Measurements from ENCODE around the gene GJA1. TPM values are rescaled to one million over a fixed set of nuclear protein-coding genes. Genes with fewer than 3 reads are reported as not detected.

Gene GJA1
- total and polyA plus RNA-seq, 2 of the 8 experiments (the other 6 are each of a cell fraction or from before 2014, with no cell fraction given) = 468 to 795 TPM

DNA sequence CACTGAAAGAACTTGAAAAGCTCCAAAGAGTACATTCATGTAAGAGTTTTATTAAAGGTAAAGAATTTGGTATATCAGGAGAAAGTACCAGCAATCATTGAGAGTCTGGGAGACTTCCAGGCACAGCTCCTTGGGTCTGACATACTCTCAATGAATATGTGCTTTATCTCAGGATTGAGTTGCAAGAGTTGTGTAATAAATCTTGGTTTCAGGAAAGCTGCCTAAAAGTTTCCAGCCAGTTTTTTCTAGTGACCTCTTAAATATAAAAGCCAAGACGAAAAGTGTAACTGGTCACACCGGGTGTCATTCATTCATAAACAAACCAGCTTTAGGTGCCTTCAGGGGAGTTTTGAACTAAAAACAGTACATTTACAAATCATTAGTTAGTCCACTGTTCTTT, 21.6 kb upstream of the GJA1 start:
- Histone ChIP-seq H2AK5ac (ENCODE audit: low read depth, low read length) (no peak overlapping the region), H3K4me1 (replicated peaks in 1 of 4; ENCODE audit: control insufficient read depth in 3 of 4, insufficient read depth in 4 of 4, low read length in 3 of 4) (no peaks in the 10 kb centered on the region), H3K79me2 (ENCODE audit: control insufficient read depth in 1 of 2, insufficient read depth in 2 of 2, low read length in 2 of 2) (no peaks in the 10 kb centered on the region), H2AFZ (ENCODE audit: low read length) (0 out of 2 replicates have a peak overlapping the region, but pooled peaks have one; percentile 10), H3K27me3 (replicated peaks in 1 of 4; ENCODE audit: control insufficient read depth in 3 of 4, extremely low read depth in 1 of 4, insufficient read depth in 3 of 4, low read length in 3 of 4) (no peaks in the 10 kb centered on the region), H2BK120ac (replicated peaks; ENCODE audit: low read depth, low read length) (no peak overlapping the region), H3K9me3 (ENCODE audit: insufficient read depth in 2 of 2, low read depth in 1 of 2, low read length in 1 of 2) (no peaks in the 10 kb centered on the region), H2BK12ac (ENCODE audit: low read depth, low read length) (no peak overlapping the region), H3K18ac (ENCODE audit: extremely low read depth, low read length) (no peak overlapping the region), H2BK15ac (ENCODE audit: low read length) (no peak overlapping the region), H3K4ac (replicated peaks; ENCODE audit: insufficient read length, low read depth, low read length) (no peak overlapping the region), H3K56ac (replicated peaks; ENCODE audit: insufficient read length, low read depth, low read length) (no peak overlapping the region), H3K36me3 (ENCODE audit: control insufficient read depth in 2 of 4, insufficient read depth in 4 of 4, low read length in 3 of 4) (no peaks in the 10 kb centered on the region), H3K23me2 (ENCODE audit: low read depth, low read length) (no peaks in the 10 kb centered on the region), H3K23ac (ENCODE audit: insufficient read length) (no peak overlapping the region), H2BK20ac (ENCODE audit: low read length) (no peak overlapping the region), H4K8ac (ENCODE audit: extremely low read depth, insufficient read depth, low read length) (no peak overlapping the region), H4K5ac (ENCODE audit: insufficient read length, low read depth, low read length) (no peak overlapping the region), H2BK5ac (ENCODE audit: low read depth, low read length) (no peak overlapping the region), H3K4me3 (ENCODE audit: extremely low read depth in 1 of 4, insufficient read depth in 2 of 4, low read depth in 3 of 4, low read length in 4 of 4) (no peak overlapping the region), H3K9ac (replicated peaks in 1 of 4; ENCODE audit: extremely low read depth in 1 of 4, low read depth in 3 of 4, low read length in 3 of 4) (no peak overlapping the region), H4K20me1 (replicated peaks in 1 of 2; ENCODE audit: control insufficient read depth in 1 of 2, insufficient read depth in 2 of 2, low read length in 2 of 2) (no peaks in the 10 kb centered on the region), H3K79me1 (ENCODE audit: low read depth, low read length) (no peaks in the 10 kb centered on the region), H3K4me2 (ENCODE audit: insufficient read depth in 1 of 2, low read depth in 2 of 2, low read length in 2 of 2) (no peak overlapping the region), H3K27ac (ENCODE audit: low read depth, low read length) (no peak overlapping the region), H3K14ac (ENCODE audit: insufficient read length) (no peak overlapping the region), H4K91ac (replicated peaks; ENCODE audit: insufficient read length, low read length) (no peak overlapping the region)
- TF ChIP-seq CREB1 (IDR thresholded peaks at IDR 0.05) = no peak
- TF ChIP-seq KDM5A (IDR thresholded peaks at IDR 0.05; ENCODE audit: low read length) = no peak
- no peak for TF ChIP-seq GABPA (IDR thresholded peaks at IDR 0.05; ENCODE audit: borderline replicate concordance, insufficient read depth, low read length)
- TF ChIP-seq, protein P1, sequence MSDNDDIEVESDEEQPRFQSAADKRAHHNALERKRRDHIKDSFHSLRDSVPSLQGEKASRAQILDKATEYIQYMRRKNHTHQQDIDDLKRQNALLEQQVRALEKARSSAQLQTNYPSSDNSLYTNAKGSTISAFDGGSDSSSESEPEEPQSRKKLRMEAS (IDR thresholded peaks at IDR 0.05) = no peak
- TF ChIP-seq NANOG (IDR thresholded peaks at IDR 0.05; ENCODE audit: insufficient read depth, low read depth, low read length, poor library complexity, severe bottlenecking) = no peak
- TF ChIP-seq POLR2A (IDR thresholded peaks at IDR 0.05; ENCODE audit: control extremely low read depth in 1 of 2, low read depth in 2 of 2, low read length in 2 of 2) = no peak
- FAIRE-seq = no peak
- POLR2A ChIA-PET (ENCODE audit: partially characterized antibody) = interaction anchor here (1.1 kb wide), 1 partner anchor 21 kb away, joined by 3 read pairs; the partner anchor contains the start of gene GJA1
- WGBS, 2 experiments (ENCODE audit: extremely low coverage in 1 of 2, insufficient coverage in 1 of 2, insufficient read length in 1 of 2, insufficient replicate concordance in 2 of 2, low coverage in 1 of 2, low lambda C conversion rate in 2 of 2, missing lambda C conversion rate in 1 of 2) = 80% methylated on average over 2 of the region's 2 CpGs; no CpG with 5 or more reads in 1 of the 2 experiments
- no peak for DNase-seq (ENCODE audit: low read depth in 1 of 2, low spot score in 2 of 2)
- CTCF ChIA-PET (ENCODE audit: partially characterized antibody) = no interaction called here
